SK-N-SH treated with all-trans-retinoic acid at 6 μM for 48 hours (cell line): ENCODE measurements around the gene TMEM132D.

Source experiments
- CREB5 ChIP-seq: fragments of 250-450 bp; sonication (Bioruptor Pico); IDR thresholded peaks from 2 replicates; pipeline ENCODE4 v1.5.1; 2020; ENCODE audit warnings: low read depth, mild to moderate bottlenecking, moderate library complexity
- GLIS3 ChIP-seq: fragments of 250-450 bp; sonication (Bioruptor Pico); IDR thresholded peaks from 2 replicates; pipeline ENCODE4 v1.5.0; 2020; ENCODE audit warnings: mild to moderate bottlenecking, moderate library complexity
- ZFP30 ChIP-seq: fragments of 450-650 bp; formaldehyde crosslinking; IDR thresholded peaks from 2 replicates; pipeline ENCODE4 v1.5.0; 2022; ENCODE audit warnings: mild to moderate bottlenecking, moderate library complexity

GRCh38 chr12:129662234-129662633, 241.6 kb downstream of the TMEM132D start:
- TF ChIP-seq ZFP30 (CRISPR knock-in tag) (no peak), CREB5 (no peak), GLIS3 (CRISPR knock-in tag) (no peak)
